ENCODE measurements around the gene ZFP64.

DNA sequence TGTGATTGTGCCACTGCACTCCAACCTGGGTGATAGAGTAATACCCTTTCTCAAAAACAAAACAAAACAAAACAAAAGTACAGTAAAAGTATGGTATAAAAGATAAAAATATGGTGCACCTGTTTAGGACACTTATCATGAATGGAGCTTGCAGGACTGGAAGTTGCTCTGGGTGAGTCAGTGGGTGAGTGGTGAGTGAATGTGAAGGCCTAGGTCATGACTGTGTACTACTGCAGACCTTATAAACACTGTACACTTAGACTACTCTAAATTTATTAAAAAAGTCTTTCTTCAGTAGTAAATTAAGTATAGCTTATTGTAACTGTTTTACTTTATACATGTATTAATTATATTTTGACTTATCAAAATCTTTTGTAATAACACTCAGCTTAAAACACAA is 46.0 kb downstream of the ZFP64 start:
- TF ChIP-seq, protein P1, sequence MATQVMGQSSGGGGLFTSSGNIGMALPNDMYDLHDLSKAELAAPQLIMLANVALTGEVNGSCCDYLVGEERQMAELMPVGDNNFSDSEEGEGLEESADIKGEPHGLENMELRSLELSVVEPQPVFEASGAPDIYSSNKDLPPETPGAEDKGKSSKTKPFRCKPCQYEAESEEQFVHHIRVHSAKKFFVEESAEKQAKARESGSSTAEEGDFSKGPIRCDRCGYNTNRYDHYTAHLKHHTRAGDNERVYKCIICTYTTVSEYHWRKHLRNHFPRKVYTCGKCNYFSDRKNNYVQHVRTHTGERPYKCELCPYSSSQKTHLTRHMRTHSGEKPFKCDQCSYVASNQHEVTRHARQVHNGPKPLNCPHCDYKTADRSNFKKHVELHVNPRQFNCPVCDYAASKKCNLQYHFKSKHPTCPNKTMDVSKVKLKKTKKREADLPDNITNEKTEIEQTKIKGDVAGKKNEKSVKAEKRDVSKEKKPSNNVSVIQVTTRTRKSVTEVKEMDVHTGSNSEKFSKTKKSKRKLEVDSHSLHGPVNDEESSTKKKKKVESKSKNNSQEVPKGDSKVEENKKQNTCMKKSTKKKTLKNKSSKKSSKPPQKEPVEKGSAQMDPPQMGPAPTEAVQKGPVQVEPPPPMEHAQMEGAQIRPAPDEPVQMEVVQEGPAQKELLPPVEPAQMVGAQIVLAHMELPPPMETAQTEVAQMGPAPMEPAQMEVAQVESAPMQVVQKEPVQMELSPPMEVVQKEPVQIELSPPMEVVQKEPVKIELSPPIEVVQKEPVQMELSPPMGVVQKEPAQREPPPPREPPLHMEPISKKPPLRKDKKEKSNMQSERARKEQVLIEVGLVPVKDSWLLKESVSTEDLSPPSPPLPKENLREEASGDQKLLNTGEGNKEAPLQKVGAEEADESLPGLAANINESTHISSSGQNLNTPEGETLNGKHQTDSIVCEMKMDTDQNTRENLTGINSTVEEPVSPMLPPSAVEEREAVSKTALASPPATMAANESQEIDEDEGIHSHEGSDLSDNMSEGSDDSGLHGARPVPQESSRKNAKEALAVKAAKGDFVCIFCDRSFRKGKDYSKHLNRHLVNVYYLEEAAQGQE (IDR thresholded peaks at IDR 0.05; ENCODE audit: low read depth) = no peak
- TF ChIP-seq, protein P2, sequence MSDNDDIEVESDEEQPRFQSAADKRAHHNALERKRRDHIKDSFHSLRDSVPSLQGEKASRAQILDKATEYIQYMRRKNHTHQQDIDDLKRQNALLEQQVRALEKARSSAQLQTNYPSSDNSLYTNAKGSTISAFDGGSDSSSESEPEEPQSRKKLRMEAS (IDR thresholded peaks at IDR 0.05) = no peak
- no peak for TF ChIP-seq TEAD4 (IDR thresholded peaks at IDR 0.05)
- TF ChIP-seq RAD21 (IDR thresholded peaks at IDR 0.05; ENCODE audit: low read depth) = no peak
- no peak for TF ChIP-seq EP300 (IDR thresholded peaks at IDR 0.05; ENCODE audit: borderline replicate concordance)
- TF ChIP-seq TAF1 (IDR thresholded peaks at IDR 0.05; ENCODE audit: low read depth) = no peak
- no peak for TF ChIP-seq FOXM1 (IDR thresholded peaks at IDR 0.05; ENCODE audit: borderline replicate concordance, low read depth)
- no peak for TF ChIP-seq EGR1 (IDR thresholded peaks at IDR 0.05)
- no peak for TF ChIP-seq CEBPB (IDR thresholded peaks at IDR 0.05)
- TF ChIP-seq NFIC (IDR thresholded peaks at IDR 0.05) = no peak
- no peak for TF ChIP-seq TCF12 (IDR thresholded peaks at IDR 0.05; ENCODE audit: low read depth)
- TF ChIP-seq CREB1 (IDR thresholded peaks at IDR 0.05; ENCODE audit: low read depth) = no peak
- no peak for TF ChIP-seq ZBTB7A (IDR thresholded peaks at IDR 0.05; ENCODE audit: low read depth)

All from Ishikawa (cell line).